Kidney epithelial cell (primary cell): ENCODE results near the gene CEP350. TPM values are rescaled to one million over a fixed set of nuclear protein-coding genes. Genes with fewer than 3 reads are reported as not detected.

Source experiments
- DNase-seq: peaks from one replicate; pipeline ENCODE4 v3.0.0-alpha.2; 2010; ENCODE audit warnings: low read depth
- H3K27me3 ChIP-seq: 2 replicates; pipeline ENCODE4 v1.6.0; 2011; ENCODE audit warnings: low read length; ENCODE audit not compliant: control insufficient read depth, insufficient read depth
- H3K36me3 ChIP-seq: 2 replicates; pipeline ENCODE4 v1.5.1; 2011; ENCODE audit warnings: low read length; ENCODE audit not compliant: control insufficient read depth, insufficient read depth
- H3K4me3 ChIP-seq: 2 replicates; pipeline ENCODE4 v1.5.1; 2011; ENCODE audit warnings: low read depth, mild to moderate bottlenecking, control low read depth, low read length
- CTCF ChIP-seq: IDR thresholded peaks from 2 replicates; pipeline ENCODE4 v1.5.1; 2011; ENCODE audit warnings: mild to moderate bottlenecking, moderate library complexity, low read length, control low read depth, inconsistent platforms; ENCODE audit not compliant: insufficient read depth, poor library complexity, severe bottlenecking
- total RNA-seq: library from RNA; depleted of rRNA; stranded (reverse); fragments of >200 nt; gene quantifications from 2 replicates; pipeline ENCODE4 v1.2.3, GENCODE V29; 2015

CEP350 gene
- 24.9 and 27.2 TPM in 2 replicates for total RNA-seq

- no peaks in the 10 kb centered on the region for H3K36me3 ChIP-seq
- no peak for TF ChIP-seq CTCF
- H3K27me3 ChIP-seq: no peaks in the 10 kb centered on the region
- DNase-seq: peak; percentile 96
- H3K4me3 ChIP-seq: peak within 1 kb of the TSS; percentile 100
Measured at GRCh38 chr1:179954493-179955286, at the start of gene CEP350. CEP350 (plus strand) TSS chr1:179954810; CDS start chr1:179986182, 31,372 bp downstream.

GRCh38 chr1:179910934-179911333 is 43.7 kb upstream of the CEP350 start:
- Histone ChIP-seq H3K27me3 (no peaks in the 10 kb centered on the region), H3K36me3 (no peaks in the 10 kb centered on the region), H3K4me3 (no peak overlapping the region)
- TF ChIP-seq CTCF: no peak
- DNase-seq: no peak

- no peaks in the 10 kb centered on the region for H3K36me3 ChIP-seq
- H3K4me3 ChIP-seq: no peak overlapping the region
- no peak for TF ChIP-seq CTCF
- no peaks in the 10 kb centered on the region for H3K27me3 ChIP-seq
- DNase-seq: no peak
Measured at GRCh38 chr1:179911812-179912211, 42.8 kb upstream of the CEP350 start.

GRCh38 chr1:179917601-179918429 is 36.8 kb upstream of the CEP350 start:
- DNase-seq: no peak
- Histone ChIP-seq H3K27me3 (no peaks in the 10 kb centered on the region), H3K4me3 (no peak overlapping the region), H3K36me3 (peaks cover 1% of the 10 kb centered on the region)
- no peak for TF ChIP-seq CTCF

GRCh38 chr1:179921472-179921871 is 33.1 kb upstream of the CEP350 start:
- DNase-seq: no peak
- no peak overlapping the region for H3K4me3 ChIP-seq
- H3K36me3 ChIP-seq: peaks cover 1% of the 10 kb centered on the region
- H3K27me3 ChIP-seq: no peaks in the 10 kb centered on the region
- TF ChIP-seq CTCF: no peak
